Neural crest cell (in vitro differentiated cells): ENCODE measurements around the gene PPP2R2D. TPM values are rescaled to one million over a fixed set of nuclear protein-coding genes. Genes with fewer than 3 reads are reported as not detected.

Experiments
- DNase-seq: peaks from one replicate; pipeline ENCODE4 v3.0.0; 2021; ENCODE audit warnings: low read depth, mixed read lengths, low spot score
- H3K27ac Mint-ChIP-seq: one replicate; pipeline ENCODE4 v1.8.0; 2021; ENCODE audit warnings: mild to moderate bottlenecking, mixed read lengths; ENCODE audit not compliant: unreplicated experiment
- H3K27me3 Mint-ChIP-seq: 2 replicates; pipeline ENCODE4 v1.8.0; 2021; ENCODE audit warnings: low read depth, mild to moderate bottlenecking, mixed read lengths
- H3K36me3 Mint-ChIP-seq: 2 replicates; pipeline ENCODE4 v1.8.0; 2021; ENCODE audit warnings: low read depth, mild to moderate bottlenecking, mixed read lengths
- H3K4me1 Mint-ChIP-seq: 2 replicates; pipeline ENCODE4 v1.8.0; 2021; ENCODE audit warnings: mixed read lengths
- H3K4me3 Mint-ChIP-seq: one replicate; pipeline ENCODE4 v1.8.0; 2021; ENCODE audit warnings: mild to moderate bottlenecking, mixed read lengths
- H3K9me3 Mint-ChIP-seq: 2 replicates; pipeline ENCODE4 v1.8.0; 2021; ENCODE audit warnings: mixed read lengths
- total RNA-seq: library from RNA; stranded (reverse); gene quantifications from 2 replicates; pipeline ENCODE4 v1.2.1, GENCODE V29; 2021
- TF ChIP-seq, protein P1 (sequence below): fragments of 200-600 bp; sonication (generic); conservative IDR thresholded peaks from 2 replicates; pipeline ENCODE4 v1.5.0; 2021; ENCODE audit warnings: antibody characterized with exemption, mild to moderate bottlenecking

The PPP2R2D gene
- total RNA-seq, 1 donor from 2014 or later = 39.3 TPM

DNA sequence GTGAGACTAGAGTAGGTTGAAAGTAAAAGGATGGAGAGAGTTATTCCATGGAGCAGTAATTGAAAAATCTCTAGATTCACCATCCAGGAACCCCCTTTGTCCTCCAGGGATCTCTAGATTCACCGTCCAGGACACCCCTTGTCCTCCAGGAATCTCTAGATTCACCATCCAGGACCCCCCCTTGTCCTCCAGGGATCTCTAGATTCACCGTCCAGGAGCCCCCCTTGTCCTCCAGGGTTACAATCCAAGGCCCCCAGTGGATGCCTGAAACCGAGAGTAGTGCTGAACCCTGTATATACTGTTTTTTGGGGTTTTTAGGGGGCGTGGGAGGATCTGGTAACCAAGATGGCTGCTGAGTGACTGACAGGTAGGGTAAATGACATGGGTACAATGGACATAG lies 38.3 kb upstream of the PPP2R2D start:
- TF ChIP-seq, protein P1, sequence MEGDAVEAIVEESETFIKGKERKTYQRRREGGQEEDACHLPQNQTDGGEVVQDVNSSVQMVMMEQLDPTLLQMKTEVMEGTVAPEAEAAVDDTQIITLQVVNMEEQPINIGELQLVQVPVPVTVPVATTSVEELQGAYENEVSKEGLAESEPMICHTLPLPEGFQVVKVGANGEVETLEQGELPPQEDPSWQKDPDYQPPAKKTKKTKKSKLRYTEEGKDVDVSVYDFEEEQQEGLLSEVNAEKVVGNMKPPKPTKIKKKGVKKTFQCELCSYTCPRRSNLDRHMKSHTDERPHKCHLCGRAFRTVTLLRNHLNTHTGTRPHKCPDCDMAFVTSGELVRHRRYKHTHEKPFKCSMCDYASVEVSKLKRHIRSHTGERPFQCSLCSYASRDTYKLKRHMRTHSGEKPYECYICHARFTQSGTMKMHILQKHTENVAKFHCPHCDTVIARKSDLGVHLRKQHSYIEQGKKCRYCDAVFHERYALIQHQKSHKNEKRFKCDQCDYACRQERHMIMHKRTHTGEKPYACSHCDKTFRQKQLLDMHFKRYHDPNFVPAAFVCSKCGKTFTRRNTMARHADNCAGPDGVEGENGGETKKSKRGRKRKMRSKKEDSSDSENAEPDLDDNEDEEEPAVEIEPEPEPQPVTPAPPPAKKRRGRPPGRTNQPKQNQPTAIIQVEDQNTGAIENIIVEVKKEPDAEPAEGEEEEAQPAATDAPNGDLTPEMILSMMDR = no peak
- Mint-ChIP-seq H3K4me1 (no peaks in the 10 kb centered on the region), H3K36me3 (no peaks in the 10 kb centered on the region), H3K27me3 (peaks cover 17% of the 10 kb centered on the region), H3K27ac (no peak overlapping the region), H3K4me3 (no peak overlapping the region), H3K9me3 (peaks cover 6% of the 10 kb centered on the region)
- no peak for DNase-seq

DNA sequence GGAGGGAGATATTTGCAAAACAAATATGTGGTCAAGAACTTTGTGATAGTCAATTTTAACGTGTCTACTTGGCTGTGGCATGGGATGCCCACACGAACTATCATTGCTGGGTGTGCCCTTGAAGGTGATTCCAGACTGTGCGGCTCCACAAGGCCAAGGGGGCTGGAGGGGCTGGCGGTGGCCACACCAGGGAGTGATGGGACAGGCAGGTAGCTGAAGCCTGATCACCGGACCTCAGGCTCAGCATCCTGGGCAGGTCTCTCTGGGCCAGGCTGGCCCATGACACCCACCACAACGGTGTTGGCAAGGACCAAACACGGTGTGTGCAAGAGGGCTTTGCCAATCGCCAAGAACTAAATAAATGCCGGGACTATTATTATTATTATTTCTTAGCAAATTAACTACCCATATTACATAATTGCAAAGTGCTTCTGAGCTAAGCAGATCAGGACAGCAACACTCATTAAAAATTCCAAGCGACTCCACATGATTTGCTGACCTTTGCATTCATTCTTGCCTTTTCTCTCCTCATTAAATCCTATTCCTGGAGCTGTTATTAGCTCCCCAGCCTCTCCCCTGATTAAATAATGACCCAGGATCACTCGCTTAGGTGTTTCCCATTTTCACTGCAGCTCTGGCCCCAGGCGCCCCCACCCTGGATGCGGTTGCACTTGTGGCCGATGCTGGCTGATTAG lies 35.4 kb upstream of the PPP2R2D start:
- no peak overlapping the region for H3K4me3 Mint-ChIP-seq
- no peaks in the 10 kb centered on the region for H3K36me3 Mint-ChIP-seq
- peaks cover 9% of the 10 kb centered on the region for H3K9me3 Mint-ChIP-seq
- DNase-seq = no peak
- no peak overlapping the region for H3K27ac Mint-ChIP-seq
- H3K27me3 Mint-ChIP-seq = peaks cover 11% of the 10 kb centered on the region
- TF ChIP-seq, protein P1 = no peak
- no peaks in the 10 kb centered on the region for H3K4me1 Mint-ChIP-seq

DNA sequence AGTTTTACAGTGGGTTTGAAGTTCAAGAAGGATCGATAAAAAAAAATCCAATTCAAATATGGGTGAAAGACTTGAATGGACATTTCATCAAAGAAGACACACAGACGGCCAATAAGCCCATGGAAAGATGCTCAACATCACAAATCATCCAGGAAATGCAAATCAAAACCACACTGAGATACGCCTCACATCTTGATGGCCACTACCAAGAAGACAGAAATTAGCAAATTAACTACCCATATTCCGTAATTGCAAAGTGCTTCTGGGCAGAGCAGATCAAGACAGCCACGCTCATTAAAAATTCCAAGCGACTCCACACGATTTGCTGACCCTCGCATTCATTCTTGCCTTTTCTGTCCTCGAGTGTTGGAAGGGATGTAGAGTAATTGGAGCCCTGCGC lies 34.1 kb upstream of the PPP2R2D start:
- Mint-ChIP-seq H3K4me1 (no peaks in the 10 kb centered on the region), H3K4me3 (no peak overlapping the region), H3K36me3 (no peaks in the 10 kb centered on the region), H3K9me3 (peaks cover 9% of the 10 kb centered on the region), H3K27me3 (peaks cover 5% of the 10 kb centered on the region), H3K27ac (no peak overlapping the region)
- TF ChIP-seq, protein P1 = no peak
- no peak for DNase-seq

DNA sequence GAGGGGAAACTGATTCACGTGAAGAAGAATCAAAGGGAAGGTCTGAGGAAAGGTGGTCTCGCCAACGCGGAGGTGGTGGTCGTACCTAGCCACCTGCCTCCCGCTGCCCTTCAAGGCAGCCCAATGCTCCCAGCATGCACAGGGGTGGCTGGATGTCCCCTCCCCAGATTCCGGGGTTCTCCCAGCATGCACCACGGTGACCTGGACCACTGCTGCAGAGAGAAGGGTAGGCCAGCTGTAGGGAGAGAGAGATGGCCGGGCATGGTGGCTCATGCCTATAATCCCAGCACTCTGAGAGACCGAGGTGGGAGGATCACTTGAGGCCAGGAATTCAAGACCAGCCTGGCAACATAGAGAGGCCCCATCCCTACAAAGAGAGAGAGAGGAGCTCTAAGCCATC lies 32.4 kb upstream of the PPP2R2D start:
- Mint-ChIP-seq H3K27me3 (peaks cover 2% of the 10 kb centered on the region), H3K4me1 (no peaks in the 10 kb centered on the region), H3K9me3 (peaks cover 5% of the 10 kb centered on the region), H3K27ac (no peak overlapping the region), H3K36me3 (no peaks in the 10 kb centered on the region), H3K4me3 (no peak overlapping the region)
- TF ChIP-seq, protein P1 = no peak
- DNase-seq = no peak

DNA sequence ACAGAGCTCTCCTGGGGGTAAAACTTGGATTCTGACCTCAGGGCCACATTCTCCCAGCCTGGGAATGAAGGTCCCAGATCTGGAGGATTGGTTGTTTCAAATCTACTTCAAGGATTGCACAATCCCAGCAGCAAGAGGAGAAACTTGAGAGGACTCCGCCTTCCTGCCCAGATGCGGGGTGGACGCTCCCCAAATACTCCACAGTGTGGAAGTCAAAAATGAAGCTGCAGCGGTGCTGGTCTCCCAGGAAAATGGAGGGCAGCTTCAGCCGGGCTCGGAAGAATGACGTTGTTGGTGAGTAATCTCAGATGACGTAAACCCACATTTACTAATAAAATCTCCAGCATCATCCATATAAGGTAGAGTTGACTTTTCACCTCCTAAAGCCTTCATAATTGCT lies 31.5 kb upstream of the PPP2R2D start:
- H3K27ac Mint-ChIP-seq = no peak overlapping the region

More for the DNA sequence above, 31.5 kb upstream of the PPP2R2D start:
- H3K36me3 Mint-ChIP-seq = no peaks in the 10 kb centered on the region
- no peaks in the 10 kb centered on the region for H3K4me1 Mint-ChIP-seq
- TF ChIP-seq, protein P1 = no peak
- H3K4me3 Mint-ChIP-seq = no peak overlapping the region
- H3K9me3 Mint-ChIP-seq = peaks cover 5% of the 10 kb centered on the region
- peaks cover 2% of the 10 kb centered on the region for H3K27me3 Mint-ChIP-seq
- DNase-seq = no peak
